HG03108 (cell line): ENCODE measurements around the gene RNF103.
"Not testable (repeated sequence)": the region's sequence is repeated elsewhere in the genome, so short reads cannot be mapped to it uniquely, and the experiment has no call there.

Source experiments
- ATAC-seq: cut with Tn5 transposase; IDR thresholded peaks from one replicate; pipeline ENCODE4 v1.9.1; 2021; ENCODE audit warnings: moderate library complexity; ENCODE audit not compliant: unreplicated experiment

The RNF103 gene

GRCh38 chr2:86623494-86624266, at the start of gene RNF103:
TSS of gene RNF103 (minus strand) at chr2:86623865. CDS start at chr2:86622886, 979 bp downstream.
- peak; percentile 81 for ATAC-seq

GRCh38 chr2:86673011-86673410, 49.3 kb upstream of the RNF103 start:
- no peak for ATAC-seq

GRCh38 chr2:86672027-86672545, 48.4 kb upstream of the RNF103 start:
- ATAC-seq: no peak

GRCh38 chr2:86671337-86671981, 47.8 kb upstream of the RNF103 start:
- ATAC-seq: no peak

- not testable (repeated sequence) for ATAC-seq
Observed at GRCh38 chr2:86669323-86669722, 45.7 kb upstream of the RNF103 start.

GRCh38 chr2:86661333-86661732, 37.7 kb upstream of the RNF103 start:
- ATAC-seq: no peak

GRCh38 chr2:86650188-86650587, 26.5 kb upstream of the RNF103 start:
- no peak for ATAC-seq

- no peak for ATAC-seq
Observed at GRCh38 chr2:86649119-86649947, 25.7 kb upstream of the RNF103 start.

- ATAC-seq: no peak
Observed at GRCh38 chr2:86648681-86649080, 25.0 kb upstream of the RNF103 start.

GRCh38 chr2:86646865-86647264, 23.2 kb upstream of the RNF103 start:
- ATAC-seq: no peak

GRCh38 chr2:86646329-86646728, 22.7 kb upstream of the RNF103 start:
- no peak for ATAC-seq

- ATAC-seq: no peak
Observed at GRCh38 chr2:86645752-86646151, 22.1 kb upstream of the RNF103 start.

GRCh38 chr2:86638712-86639111, 15.0 kb upstream of the RNF103 start:
- no peak for ATAC-seq

GRCh38 chr2:86636842-86637241, 13.2 kb upstream of the RNF103 start:
- no peak for ATAC-seq

GRCh38 chr2:86634352-86634751, 10.7 kb upstream of the RNF103 start:
- no peak for ATAC-seq

GRCh38 chr2:86633155-86633651, 9.5 kb upstream of the RNF103 start:
- no peak for ATAC-seq

GRCh38 chr2:86632672-86633071, 9.0 kb upstream of the RNF103 start:
- ATAC-seq: no peak

- ATAC-seq: no peak
Observed at GRCh38 chr2:86631846-86632485, 8.3 kb upstream of the RNF103 start.

GRCh38 chr2:86628091-86628522, 4.4 kb upstream of the RNF103 start:
- no peak for ATAC-seq

- ATAC-seq: no peak
Observed at GRCh38 chr2:86627550-86627949, 3.9 kb upstream of the RNF103 start.

- ATAC-seq: no peak
Observed at GRCh38 chr2:86625096-86625495, 1.4 kb upstream of the RNF103 start.
